ENCODE results near the gene SUFU. TPM values are rescaled to one million over a fixed set of nuclear protein-coding genes. Genes with fewer than 3 reads are reported as not detected.

The SUFU gene
- total and polyA plus RNA-seq, 2 of the 4 experiments (the other 2 are of a cell fraction), result 2.2 to 11.0 TPM

DNA sequence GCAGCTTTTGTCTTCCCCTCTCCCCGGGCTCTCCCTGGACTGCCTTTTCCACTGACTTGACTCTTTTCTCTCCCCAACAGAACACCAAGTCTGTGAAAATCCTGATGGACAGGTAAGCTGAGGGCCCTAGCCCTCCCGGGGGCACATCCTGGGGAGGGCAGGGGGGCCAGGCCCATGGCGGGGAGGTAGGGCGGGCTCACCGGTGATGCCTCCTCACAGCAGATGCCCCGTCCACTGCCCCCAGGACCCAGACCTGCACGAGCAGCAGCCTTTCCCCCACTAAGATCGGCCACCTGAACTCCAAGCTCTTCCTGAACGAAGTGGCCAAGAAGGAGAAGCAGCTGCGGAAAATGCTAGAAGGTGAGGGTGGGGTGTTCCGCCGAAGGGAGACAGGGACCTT, 152.3 kb downstream of the SUFU start:
- POLR2A ChIA-PET (ENCODE audit: unreplicated experiment), result interaction anchor here (0.5 kb wide), 1 partner anchor 14 kb away, joined by 12 read pairs; no protein-coding TSS in a partner anchor
- H3K27ac ChIP-seq (ENCODE audit: insufficient read depth, low read length), result no peak overlapping the region
- no peak overlapping the region for H3K4ac ChIP-seq (ENCODE audit: low read depth, low read length)
- no peaks in the 10 kb centered on the region for H3K9me3 ChIP-seq (ENCODE audit: control insufficient read depth, insufficient read depth, low read length)
- no peak overlapping the region for H4K91ac ChIP-seq (ENCODE audit: insufficient read depth, low read depth, low read length)
- H3K4me3 ChIP-seq (ENCODE audit: insufficient read depth, low read depth, low read length), result no peak overlapping the region
- H2BK5ac ChIP-seq (ENCODE audit: low read depth, low read length, poor library complexity, severe bottlenecking), result no peak overlapping the region
- no peak overlapping the region for H4K8ac ChIP-seq (ENCODE audit: low read depth in 2 of 2, low read length in 2 of 2)
- TF ChIP-seq NFE2L2 (IDR thresholded peaks at IDR 0.05; ENCODE audit: low read depth, low read length) (no peak), POLR2A (IDR thresholded peaks at IDR 0.05; ENCODE audit: low read depth, low read length) (no peak), MAFK (IDR thresholded peaks at IDR 0.05; ENCODE audit: low read depth, low read length) (no peak), RCOR1 (IDR thresholded peaks at IDR 0.05; ENCODE audit: insufficient replicate concordance, low read length) (no peak), FOS (IDR thresholded peaks at IDR 0.05; ENCODE audit: low read depth, low read length) (no peak), MAZ (IDR thresholded peaks at IDR 0.05; ENCODE audit: borderline replicate concordance, low read depth, low read length) (no peak), RAD21 (IDR thresholded peaks at IDR 0.05; ENCODE audit: low read length) (no peak), RFX5 (IDR thresholded peaks at IDR 0.05; ENCODE audit: low read depth, low read length) (no peak), MXI1 (IDR thresholded peaks at IDR 0.05; ENCODE audit: borderline replicate concordance, low read depth, low read length) (no peak)
- TF ChIP-seq, protein P1, sequence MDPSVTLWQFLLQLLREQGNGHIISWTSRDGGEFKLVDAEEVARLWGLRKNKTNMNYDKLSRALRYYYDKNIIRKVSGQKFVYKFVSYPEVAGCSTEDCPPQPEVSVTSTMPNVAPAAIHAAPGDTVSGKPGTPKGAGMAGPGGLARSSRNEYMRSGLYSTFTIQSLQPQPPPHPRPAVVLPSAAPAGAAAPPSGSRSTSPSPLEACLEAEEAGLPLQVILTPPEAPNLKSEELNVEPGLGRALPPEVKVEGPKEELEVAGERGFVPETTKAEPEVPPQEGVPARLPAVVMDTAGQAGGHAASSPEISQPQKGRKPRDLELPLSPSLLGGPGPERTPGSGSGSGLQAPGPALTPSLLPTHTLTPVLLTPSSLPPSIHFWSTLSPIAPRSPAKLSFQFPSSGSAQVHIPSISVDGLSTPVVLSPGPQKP (IDR thresholded peaks at IDR 0.05; ENCODE audit: borderline replicate concordance, low read depth, low read length), result no peak
- peaks cover 10 to 86% of the 10 kb centered on the region in 2 experiments for H3K79me1 ChIP-seq (ENCODE audit: low read depth in 1 of 2, low read length in 2 of 2)
- no peak overlapping the region for H3K18ac ChIP-seq (ENCODE audit: low read depth, low read length)
- H3K56ac ChIP-seq (ENCODE audit: extremely low read depth, insufficient read depth, low read length), result no peak overlapping the region
- peaks cover 91% of the 10 kb centered on the region for H4K20me1 ChIP-seq (ENCODE audit: insufficient read depth, low read length)
- no peak overlapping the region for H3K9ac ChIP-seq (ENCODE audit: low read depth, low read length)
- DNase-seq (no peak), ATAC-seq (ENCODE audit: low read depth) (no peak)
- H3K9me1 ChIP-seq (ENCODE audit: insufficient read depth, low read length), result peaks cover 31% of the 10 kb centered on the region
- H4K5ac ChIP-seq (ENCODE audit: low read depth, low read length), result no peak overlapping the region
- H2BK120ac ChIP-seq (ENCODE audit: low read depth, low read length), result no peak overlapping the region
- H2AFZ ChIP-seq (replicated peaks; ENCODE audit: low read length, poor library complexity), result no peak overlapping the region
- BruUV-seq (replicated peaks), result no TSS peak
- no peak overlapping the region for H2AK5ac ChIP-seq (ENCODE audit: low read depth, low read length)
- no peak overlapping the region for H2BK15ac ChIP-seq (ENCODE audit: low read depth, low read length)
- no peak overlapping the region for H3K4me2 ChIP-seq (ENCODE audit: low read depth, low read length)
- intact Hi-C loops (cut with micrococcal nuclease), result no loop called here
- in situ Hi-C loops (cut with MboI; ENCODE audit: low sequenced_read_pairs), result no loop called here
- H3K4me1 ChIP-seq (ENCODE audit: control insufficient read depth, insufficient read depth, low read length), result peaks cover 14% of the 10 kb centered on the region
- no peak overlapping the region for H2AK9ac ChIP-seq (replicated peaks; ENCODE audit: low read depth, low read length, poor library complexity)
- H3K36me3 ChIP-seq (ENCODE audit: control insufficient read depth, insufficient read depth, low read length), result peaks cover 65% of the 10 kb centered on the region
- H3K27me3 ChIP-seq (ENCODE audit: control insufficient read depth, insufficient read depth, low read length), result no peaks in the 10 kb centered on the region
- WGBS, 2 experiments (ENCODE audit: extremely low coverage in 2 of 2, insufficient read length in 1 of 2), result 90% methylated on average over 2 of the region's 12 CpGs; no CpG with 5 or more reads in 1 of the 2 experiments
- no peak overlapping the region for H2BK20ac ChIP-seq (ENCODE audit: low read depth, low read length)
- dilution Hi-C loops (cut with HindIII; ENCODE audit: low sequenced_read_pairs, unreplicated experiment), result no loop called here
- H3K23ac ChIP-seq (ENCODE audit: low read depth, low read length), result no peak overlapping the region
- CTCF ChIA-PET, result interaction anchor here (1.0 kb wide), 1 partner anchor 23 kb away, joined by 3 read pairs; no protein-coding TSS in a partner anchor
- no peak overlapping the region for H3K14ac ChIP-seq (replicated peaks; ENCODE audit: low read depth, low read length)

All from IMR-90 (cell line).